GOT3 (cell line): ENCODE measurements around the gene SETD6.

Experiments
- DNase-seq: peaks from one replicate; lab custom pipeline; 2025; ENCODE audit warnings: mixed read lengths; lab: John Stamatoyannopoulos, UW

SETD6 gene

DNA sequence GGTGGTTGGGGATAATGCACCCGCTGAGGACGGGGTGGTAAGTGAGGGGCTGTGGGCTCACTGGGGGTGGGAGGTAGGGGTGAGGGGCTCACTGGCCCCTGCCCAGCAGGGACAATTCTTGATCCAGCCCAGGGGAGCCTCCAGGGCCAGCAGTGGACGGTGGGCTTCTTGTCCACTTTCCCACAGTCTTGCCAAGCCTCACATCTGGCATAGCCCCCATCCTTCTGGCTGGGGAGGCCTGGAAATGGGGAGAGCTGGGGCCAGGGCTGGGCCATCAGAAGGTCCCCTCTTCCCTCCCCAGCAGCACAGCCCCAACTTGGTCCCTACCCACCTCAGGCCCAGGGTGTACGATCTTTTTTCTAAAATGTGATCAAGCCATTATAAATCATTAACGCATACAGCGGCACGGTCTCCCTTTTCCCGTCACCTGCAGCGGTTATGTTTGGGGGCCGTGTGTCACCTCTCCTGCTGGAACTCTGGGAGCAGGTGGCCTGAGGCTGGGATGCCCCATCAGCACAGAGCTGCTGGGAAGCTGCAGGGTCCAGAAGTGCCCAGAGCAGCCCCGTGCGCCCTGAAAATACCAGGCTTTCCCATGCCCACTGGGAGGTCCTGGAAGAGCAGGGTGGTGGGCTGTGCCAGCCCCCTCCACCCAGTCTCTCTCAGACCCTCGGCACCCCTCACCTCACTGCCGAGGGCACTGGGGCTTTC, 7.2 kb upstream of the SETD6 start:
- DNase-seq = no peak

DNA sequence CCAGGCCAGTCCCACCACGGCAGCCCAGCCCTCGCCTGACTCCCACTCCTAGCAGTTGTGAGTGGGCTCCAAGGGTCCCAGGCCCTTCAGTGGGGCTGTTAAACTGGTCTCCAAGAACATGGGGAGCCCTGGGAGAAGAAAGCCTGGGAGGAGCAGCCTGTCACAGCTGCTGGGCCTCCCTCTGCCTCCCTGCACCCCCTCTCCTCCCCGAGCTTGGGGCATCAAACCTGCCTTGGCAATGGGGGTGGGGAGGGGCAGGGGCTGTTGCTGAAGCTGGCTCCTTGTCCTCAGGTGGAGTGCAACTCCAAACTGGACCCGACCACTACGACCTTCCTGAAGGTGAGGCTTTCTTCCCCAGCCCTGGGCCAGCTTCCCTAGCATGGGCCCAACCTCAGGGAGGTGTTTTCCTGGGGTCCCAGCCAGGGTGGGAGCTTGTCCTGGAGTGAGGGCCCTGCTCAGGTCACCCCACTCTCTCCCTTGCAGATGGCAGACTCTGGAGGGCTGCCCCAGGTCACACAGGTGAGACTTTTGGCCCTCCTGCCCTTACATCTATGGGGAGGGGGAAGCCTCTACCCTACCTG, 6.6 kb upstream of the SETD6 start:
- DNase-seq = no peak

GRCh38 chr16:58509256-58510096, 5.8 kb upstream of the SETD6 start:
- no peak for DNase-seq

- no peak for DNase-seq
Observed at GRCh38 chr16:58510097-58510775, 5.1 kb upstream of the SETD6 start.

DNA sequence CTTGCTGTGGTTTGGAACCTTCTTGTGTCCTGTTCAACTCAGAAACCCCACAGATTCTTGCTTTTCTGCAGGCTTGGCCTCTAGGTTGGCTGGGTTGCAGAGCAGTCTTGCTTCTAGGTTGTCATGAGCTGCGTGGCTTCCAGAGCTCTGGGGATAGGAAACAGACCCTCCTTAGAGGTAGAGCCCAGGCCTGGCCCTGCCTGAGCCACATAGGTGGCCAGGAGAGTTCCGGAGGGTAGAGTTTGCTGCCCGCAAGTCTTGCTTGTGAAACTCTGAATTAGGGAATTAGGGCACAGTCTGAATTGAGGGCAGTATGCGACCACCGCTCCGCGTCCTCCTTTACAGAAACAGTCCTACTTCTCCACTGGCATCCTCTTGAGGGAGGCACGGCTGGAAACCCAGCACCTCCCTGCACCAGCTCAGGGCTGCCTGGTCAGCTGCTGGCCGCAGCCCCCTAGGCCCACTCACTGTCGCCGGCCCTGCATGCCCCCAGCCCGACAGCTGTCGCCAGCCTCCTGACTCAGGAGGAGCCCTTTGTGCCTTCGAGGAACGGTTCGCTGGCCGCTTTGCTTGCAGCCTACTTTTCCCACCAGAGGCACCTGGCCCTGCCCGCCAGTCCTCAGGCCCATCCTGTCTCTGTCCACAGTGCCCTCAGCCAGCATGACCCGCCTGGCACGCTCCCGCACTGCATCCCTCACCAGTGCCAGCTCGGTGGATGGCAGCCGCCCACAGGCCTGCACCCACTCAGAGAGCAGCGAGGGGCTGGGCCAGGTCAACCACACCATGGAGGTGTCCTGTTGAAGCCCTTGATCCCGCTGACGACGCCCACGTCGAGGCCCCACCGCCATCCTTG, 4.3 kb upstream of the SETD6 start:
- no peak for DNase-seq

GRCh38 chr16:58511933-58512815, 3.1 kb upstream of the SETD6 start:
- no peak for DNase-seq

DNA sequence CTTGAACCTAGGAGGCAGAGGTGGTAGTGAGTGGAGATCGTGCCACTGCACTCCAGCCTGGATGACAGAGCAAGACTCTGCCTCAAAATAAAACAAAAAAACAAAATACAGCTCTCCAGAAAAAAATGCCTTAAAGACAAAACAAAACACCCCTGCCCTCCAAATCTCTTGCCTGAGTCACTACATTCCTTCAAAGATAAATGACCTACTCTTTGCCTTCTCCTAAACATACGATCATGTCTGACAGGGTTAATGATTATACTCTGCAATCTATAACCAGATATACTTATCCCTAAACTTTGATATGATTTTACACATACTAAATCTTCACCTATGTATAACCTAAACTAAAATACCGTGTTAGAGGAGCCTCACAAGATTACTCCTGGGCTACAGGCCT, 1.4 kb upstream of the SETD6 start:
- no peak for DNase-seq

DNA sequence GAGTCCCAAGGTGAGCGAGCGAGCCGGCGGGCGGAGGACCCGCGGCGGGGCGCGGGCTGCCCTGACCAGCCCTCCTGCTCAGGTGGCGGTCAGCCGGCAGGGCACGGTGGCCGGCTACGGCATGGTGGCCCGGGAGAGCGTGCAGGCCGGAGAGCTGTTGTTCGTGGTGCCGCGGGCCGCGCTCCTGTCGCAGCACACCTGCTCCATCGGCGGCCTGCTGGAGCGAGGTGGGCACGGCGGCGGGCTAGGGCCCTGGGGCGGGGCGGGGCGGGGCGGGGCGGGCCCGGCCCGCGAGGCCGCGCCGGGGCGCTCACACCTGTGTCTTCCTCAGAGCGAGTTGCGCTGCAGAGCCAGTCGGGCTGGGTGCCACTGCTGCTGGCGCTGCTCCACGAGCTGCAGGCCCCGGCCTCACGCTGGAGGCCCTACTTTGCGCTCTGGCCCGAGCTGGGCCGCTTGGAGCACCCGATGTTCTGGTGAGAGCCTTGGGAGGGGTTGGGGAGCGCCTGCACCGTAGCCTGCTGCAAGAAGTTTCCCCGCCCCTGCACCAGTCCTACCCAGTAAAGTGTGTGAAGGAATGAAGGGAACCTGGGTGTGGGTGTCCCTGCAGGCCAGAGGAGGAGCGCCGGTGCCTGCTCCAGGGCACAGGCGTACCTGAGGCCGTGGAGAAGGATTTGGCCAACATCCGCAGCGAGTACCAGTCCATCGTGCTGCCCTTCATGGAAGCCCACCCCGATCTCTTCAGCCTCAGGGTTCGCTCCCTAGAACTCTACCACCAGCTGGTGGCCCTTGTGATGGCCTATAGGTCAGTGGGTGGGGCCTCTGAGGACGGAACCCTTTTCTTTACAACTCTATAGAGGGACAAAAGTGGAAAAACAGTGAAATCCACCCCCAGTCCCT, 802 bp downstream of the SETD6 start:
- no peak for DNase-seq

DNA sequence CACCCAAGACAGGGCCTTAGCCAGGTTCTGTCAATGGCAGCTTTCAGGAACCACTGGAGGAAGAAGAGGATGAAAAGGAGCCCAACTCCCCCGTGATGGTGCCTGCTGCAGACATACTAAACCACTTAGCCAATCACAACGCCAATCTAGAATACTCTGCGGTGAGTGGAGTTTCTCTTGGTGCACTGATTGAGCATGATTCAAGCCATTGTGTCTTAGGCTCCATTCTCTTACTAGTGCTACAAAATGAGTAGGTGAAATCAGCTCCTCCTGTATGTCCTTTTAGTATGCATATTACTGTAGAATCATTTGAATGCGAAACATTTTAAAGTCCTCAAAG, 1.4 kb downstream of the SETD6 start:
- no peak for DNase-seq

DNA sequence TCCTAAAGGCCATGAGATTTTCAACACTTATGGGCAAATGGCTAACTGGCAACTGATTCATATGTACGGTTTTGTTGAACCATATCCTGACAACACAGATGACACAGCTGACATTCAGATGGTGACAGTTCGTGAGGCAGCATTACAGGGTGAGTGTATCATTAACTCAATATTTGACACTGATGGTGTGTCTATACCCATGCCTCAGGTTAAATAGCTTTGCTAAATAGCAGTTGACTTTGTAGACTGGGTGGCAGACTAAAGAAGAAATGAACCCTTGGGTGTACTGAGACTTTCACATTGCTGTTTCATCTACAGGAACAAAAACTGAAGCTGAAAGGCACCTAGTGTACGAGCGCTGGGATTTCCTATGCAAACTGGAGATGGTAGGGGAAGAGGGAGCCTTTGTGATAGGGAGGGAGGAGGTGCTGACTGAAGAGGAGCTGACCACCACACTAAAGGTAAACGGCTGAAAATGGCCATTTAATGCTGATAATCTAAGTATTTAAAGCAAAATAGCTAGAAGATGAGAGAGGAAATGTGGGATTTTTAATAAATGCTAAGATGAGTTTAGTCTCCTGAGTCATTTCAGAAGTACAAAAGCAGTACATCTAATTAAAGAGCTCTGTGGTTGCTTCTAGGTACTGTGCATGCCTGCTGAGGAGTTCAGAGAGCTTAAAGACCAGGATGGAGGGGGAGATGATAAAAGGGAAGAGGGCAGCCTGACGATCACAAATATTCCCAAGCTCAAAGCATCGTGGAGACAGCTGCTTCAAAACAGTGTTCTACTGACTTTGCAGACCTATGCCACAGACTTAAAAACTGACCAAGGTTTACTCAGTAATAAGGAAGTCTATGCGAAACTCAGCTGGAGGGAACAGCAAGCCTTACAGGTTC, 3.0 kb downstream of the SETD6 start:
- no peak for DNase-seq

GRCh38 chr16:58518980-58519368, 3.7 kb downstream of the SETD6 start:
- no peak for DNase-seq

GRCh38 chr16:58519707-58520106, 4.4 kb downstream of the SETD6 start:
- DNase-seq = no peak

DNA sequence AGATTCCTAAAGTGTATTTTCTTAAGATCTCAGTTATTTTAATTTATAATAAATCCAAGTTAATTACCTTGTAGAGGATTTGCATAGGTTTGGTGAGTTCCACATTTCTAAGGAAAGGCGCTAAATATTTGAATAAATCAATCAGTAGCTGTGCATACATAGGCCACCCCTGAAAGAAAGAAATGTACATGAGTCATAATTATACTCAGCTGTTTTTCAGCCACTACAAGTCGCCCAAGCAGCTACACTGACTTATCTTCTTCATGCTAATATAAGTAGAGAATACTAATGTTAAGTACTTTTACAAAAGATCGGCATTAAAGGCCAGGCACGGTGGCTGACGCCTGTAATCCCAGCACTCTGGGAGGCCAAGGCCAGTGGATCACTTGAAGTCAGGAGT, 14.9 kb downstream of the SETD6 start:
- DNase-seq = no peak

DNA sequence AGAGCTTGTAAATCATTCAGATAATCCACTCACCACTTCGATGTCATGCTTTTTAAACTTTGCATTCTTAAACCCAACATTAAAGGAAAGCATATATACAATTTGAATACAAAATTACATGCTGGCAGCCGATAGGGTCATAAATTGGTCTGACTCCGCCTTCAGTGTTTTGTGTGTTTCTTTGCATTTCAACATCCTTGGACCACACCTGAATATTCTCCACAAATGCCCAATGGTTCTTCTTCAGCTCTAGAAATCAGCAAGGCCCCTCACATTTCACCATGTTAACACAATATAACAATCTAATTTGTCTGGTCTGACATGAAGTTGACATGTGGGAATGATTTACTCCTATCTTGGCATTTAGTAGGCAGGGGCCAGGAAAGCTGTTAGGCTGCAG, 17.1 kb downstream of the SETD6 start:
- DNase-seq = no peak

GRCh38 chr16:58533751-58534470, 18.6 kb downstream of the SETD6 start:
- no peak for DNase-seq

DNA sequence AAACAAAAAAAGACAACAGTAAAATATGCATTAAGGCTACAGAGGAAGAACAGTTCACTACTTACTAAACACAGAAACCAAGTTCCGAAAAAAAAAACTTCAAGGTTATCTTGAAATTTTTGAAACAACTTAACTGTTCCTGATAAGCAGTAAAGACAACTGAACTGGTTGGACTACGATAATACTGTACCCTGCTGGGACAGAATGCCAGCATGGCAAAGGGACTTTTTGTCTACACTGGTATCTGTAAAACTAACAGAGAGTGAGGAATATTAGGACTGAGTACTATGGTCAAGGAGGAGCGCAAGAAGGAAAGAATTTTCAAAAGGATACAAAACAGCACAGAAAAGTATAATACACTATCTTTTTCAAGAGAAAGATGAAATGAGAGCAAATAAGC, 19.8 kb downstream of the SETD6 start:
- DNase-seq = no peak

DNA sequence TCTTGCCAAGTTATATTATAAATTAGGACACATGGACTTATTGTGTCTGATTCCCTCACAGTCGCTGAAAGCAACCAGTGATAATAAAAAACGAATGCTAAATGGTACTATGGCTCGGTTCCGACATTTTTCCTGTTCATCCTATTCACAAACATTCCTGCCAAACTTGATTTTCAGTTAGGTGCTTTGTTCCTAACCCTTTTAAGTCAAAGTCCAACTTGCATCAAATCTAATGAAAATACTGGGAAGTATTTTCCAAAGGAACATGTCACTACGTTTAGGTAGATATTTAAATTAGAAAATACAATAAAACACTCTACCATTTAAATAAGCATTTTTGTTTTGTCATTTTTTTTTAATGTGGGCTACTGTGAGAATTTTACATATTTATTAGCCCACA, 21.0 kb downstream of the SETD6 start:
- DNase-seq = no peak
